Smooth muscle cell (in vitro differentiated cells): ENCODE measurements around the gene MYRFL. TPM values are rescaled to one million over a fixed set of nuclear protein-coding genes. Genes with fewer than 3 reads are reported as not detected.

Experiments used
- DNase-seq: peaks from one replicate; lab custom pipeline; 2025; ENCODE audit not compliant: unreplicated experiment; lab: John Stamatoyannopoulos, UW
- H2AFZ ChIP-seq: fragments of 200-600 bp; sonication (generic); 2 replicates; pipeline ENCODE4 v1.6.0; 2016; ENCODE audit warnings: antibody characterized with exemption, low read depth, mild to moderate bottlenecking
- H3F3A ChIP-seq: fragments of 200-600 bp; sonication (generic); 2 replicates; pipeline ENCODE4 v1.6.0; 2017; ENCODE audit warnings: antibody characterized with exemption, low read depth
- H3K27ac ChIP-seq: fragments of 200-600 bp; sonication (generic); 2 replicates; pipeline ENCODE4 v1.5.1; 2016; ENCODE audit warnings: low read depth, mild to moderate bottlenecking
- H3K27me3 ChIP-seq: fragments of 200-600 bp; sonication (generic); 2 replicates; pipeline ENCODE4 v1.6.1; 2016; ENCODE audit warnings: low read depth, mild to moderate bottlenecking
- H3K36me3 ChIP-seq: fragments of 200-600 bp; sonication (generic); 2 replicates; pipeline ENCODE4 v1.5.1; 2016; ENCODE audit warnings: low read depth
- H3K4me1 ChIP-seq: fragments of 200-600 bp; sonication (generic); 2 replicates; pipeline ENCODE4 v1.5.1; 2016; ENCODE audit warnings: low read depth
- H3K4me2 ChIP-seq: fragments of 200-600 bp; sonication (generic); 2 replicates; pipeline ENCODE4 v1.6.0; 2016; ENCODE audit warnings: mild to moderate bottlenecking
- H3K4me3 ChIP-seq: fragments of 200-600 bp; sonication (generic); 2 replicates; pipeline ENCODE4 v1.5.1; 2016; ENCODE audit warnings: mild to moderate bottlenecking
- H3K79me2 ChIP-seq: fragments of 200-600 bp; sonication (generic); 2 replicates; pipeline ENCODE4 v1.6.0; 2016; ENCODE audit warnings: low read depth, mild to moderate bottlenecking
- H3K9ac ChIP-seq: fragments of 200-600 bp; sonication (generic); 2 replicates; pipeline ENCODE4 v1.6.0; 2016; ENCODE audit warnings: low read depth
- H3K9me3 ChIP-seq: fragments of 200-600 bp; sonication (generic); replicated peaks from 2 replicates; pipeline ENCODE4 v1.5.1; 2016; ENCODE audit warnings: low read depth
- H4K20me1 ChIP-seq: fragments of 200-600 bp; sonication (generic); 2 replicates; pipeline ENCODE4 v1.6.0; 2016; ENCODE audit warnings: low read depth
- WGBS: methylation state at CpG from one replicate; pipeline ENCODE4 v1.1.7; 2016; ENCODE audit warnings: low lambda C conversion rate; 5-methylcytosine and 5-hydroxymethylcytosine counted together
- polyA plus RNA-seq: library from polyadenylated mRNA; unstranded; fragments of >200 nt; fragmentation: Nextera tagmentation; extraction: Ambion mirVana; gene quantifications from 2 replicates; pipeline ENCODE4 v1.2.1, GENCODE V29; 2016
- total RNA-seq: library from RNA; depleted of rRNA; stranded (reverse); fragments of >200 nt; gene quantifications from 2 replicates; pipeline ENCODE4 v1.2.3, GENCODE V29; 2014
- TF ChIP-seq, protein P1 (sequence below): fragments of 200-600 bp; sonication (generic); IDR thresholded peaks from 2 replicates; pipeline ENCODE4 v1.5.1; 2017; ENCODE audit warnings: borderline replicate concordance, mild to moderate bottlenecking, antibody characterized with exemption; ENCODE audit not compliant: insufficient read depth, poor library complexity, severe bottlenecking

MYRFL gene
- total and polyA plus RNA-seq, 2 experiments from 2014 or later: not detected

DNA sequence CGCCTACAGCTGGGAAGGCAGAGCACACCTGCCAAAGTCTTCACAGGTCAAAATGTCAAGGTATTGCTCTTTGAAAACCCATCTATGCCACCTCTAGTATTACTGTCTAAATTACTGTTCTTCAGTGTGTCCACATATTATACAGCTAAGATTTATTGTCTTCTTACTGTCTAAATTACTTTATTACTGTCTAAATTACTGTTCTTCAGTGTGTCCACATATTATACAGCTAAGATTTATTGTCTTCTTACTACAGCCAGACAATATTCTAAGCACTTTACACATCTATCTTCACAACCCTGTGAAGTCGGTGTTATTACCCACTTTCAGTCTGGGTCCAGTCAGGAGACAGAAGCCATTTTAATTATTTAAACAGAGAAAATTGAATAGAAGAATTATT lies 173.9 kb downstream of the MYRFL start:
- no peaks in the 10 kb centered on the region for H3K36me3 ChIP-seq
- H3K9me3 ChIP-seq: no peaks in the 10 kb centered on the region
- TF ChIP-seq, protein P1, sequence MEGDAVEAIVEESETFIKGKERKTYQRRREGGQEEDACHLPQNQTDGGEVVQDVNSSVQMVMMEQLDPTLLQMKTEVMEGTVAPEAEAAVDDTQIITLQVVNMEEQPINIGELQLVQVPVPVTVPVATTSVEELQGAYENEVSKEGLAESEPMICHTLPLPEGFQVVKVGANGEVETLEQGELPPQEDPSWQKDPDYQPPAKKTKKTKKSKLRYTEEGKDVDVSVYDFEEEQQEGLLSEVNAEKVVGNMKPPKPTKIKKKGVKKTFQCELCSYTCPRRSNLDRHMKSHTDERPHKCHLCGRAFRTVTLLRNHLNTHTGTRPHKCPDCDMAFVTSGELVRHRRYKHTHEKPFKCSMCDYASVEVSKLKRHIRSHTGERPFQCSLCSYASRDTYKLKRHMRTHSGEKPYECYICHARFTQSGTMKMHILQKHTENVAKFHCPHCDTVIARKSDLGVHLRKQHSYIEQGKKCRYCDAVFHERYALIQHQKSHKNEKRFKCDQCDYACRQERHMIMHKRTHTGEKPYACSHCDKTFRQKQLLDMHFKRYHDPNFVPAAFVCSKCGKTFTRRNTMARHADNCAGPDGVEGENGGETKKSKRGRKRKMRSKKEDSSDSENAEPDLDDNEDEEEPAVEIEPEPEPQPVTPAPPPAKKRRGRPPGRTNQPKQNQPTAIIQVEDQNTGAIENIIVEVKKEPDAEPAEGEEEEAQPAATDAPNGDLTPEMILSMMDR: no peak
- H3K9ac ChIP-seq: no peak overlapping the region
- H3K4me2 ChIP-seq: no peak overlapping the region
- no peaks in the 10 kb centered on the region for H3F3A ChIP-seq
- no peaks in the 10 kb centered on the region for H3K79me2 ChIP-seq
- 97% methylated on average over 2 of the region's 2 CpGs for WGBS
- no peaks in the 10 kb centered on the region for H4K20me1 ChIP-seq
- no peaks in the 10 kb centered on the region for H3K27me3 ChIP-seq
- no peak overlapping the region for H3K27ac ChIP-seq
- H3K4me1 ChIP-seq: no peaks in the 10 kb centered on the region
- no peak overlapping the region for H2AFZ ChIP-seq
- no peak overlapping the region for H3K4me3 ChIP-seq
- no peak for DNase-seq

DNA sequence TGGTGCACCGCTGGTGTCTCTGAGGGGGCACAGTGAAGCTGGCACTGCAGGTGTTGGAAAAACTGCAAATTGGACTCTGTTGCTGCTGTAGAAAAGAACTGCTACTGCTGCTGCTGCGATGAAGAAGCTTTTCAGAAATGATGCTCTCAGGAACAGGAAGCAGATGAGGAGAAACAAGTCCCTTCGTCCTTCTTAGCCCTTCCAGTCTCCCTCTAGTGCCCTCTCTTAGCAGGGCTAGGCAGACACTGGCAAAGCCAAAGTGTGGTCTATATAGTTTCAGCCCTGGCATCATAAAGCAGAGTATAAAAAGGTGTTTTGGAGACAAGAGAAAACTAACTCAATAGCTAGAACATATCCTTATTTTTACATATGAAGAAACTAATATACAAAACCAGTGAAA lies 174.5 kb downstream of the MYRFL start:
- H3K4me2 ChIP-seq: no peak overlapping the region
- no peaks in the 10 kb centered on the region for H3K79me2 ChIP-seq
- H3F3A ChIP-seq: no peaks in the 10 kb centered on the region
- no peaks in the 10 kb centered on the region for H4K20me1 ChIP-seq
- TF ChIP-seq, protein P1: no peak
- no peaks in the 10 kb centered on the region for H3K4me1 ChIP-seq
- 81% methylated on average over 3 of the region's 3 CpGs for WGBS
- no peaks in the 10 kb centered on the region for H3K9me3 ChIP-seq
- DNase-seq: no peak
- no peaks in the 10 kb centered on the region for H3K36me3 ChIP-seq
- no peak overlapping the region for H3K4me3 ChIP-seq
- no peak overlapping the region for H3K27ac ChIP-seq
- no peaks in the 10 kb centered on the region for H3K27me3 ChIP-seq
- H2AFZ ChIP-seq: no peak overlapping the region
- no peak overlapping the region for H3K9ac ChIP-seq

- no peak overlapping the region for H3K4me3 ChIP-seq
- no peaks in the 10 kb centered on the region for H3K4me1 ChIP-seq
- no peak overlapping the region for H3K9ac ChIP-seq
- H3K9me3 ChIP-seq: no peaks in the 10 kb centered on the region
- 80% methylated on average over 3 of the region's 3 CpGs for WGBS
- peak overlapping the region; percentile 6 for H3K4me2 ChIP-seq
- TF ChIP-seq, protein P1: no peak
- no peak for DNase-seq
- no peaks in the 10 kb centered on the region for H4K20me1 ChIP-seq
- no peaks in the 10 kb centered on the region for H3K27me3 ChIP-seq
- no peak overlapping the region for H3K27ac ChIP-seq
- peak overlapping the region; percentile 66 for H2AFZ ChIP-seq
- H3K36me3 ChIP-seq: no peaks in the 10 kb centered on the region
- H3F3A ChIP-seq: no peaks in the 10 kb centered on the region
- no peaks in the 10 kb centered on the region for H3K79me2 ChIP-seq
Observed at GRCh38 chr12:70002097-70002911, 177.3 kb downstream of the MYRFL start.

- Histone ChIP-seq H3K27ac (no peak overlapping the region), H3K9ac (no peak overlapping the region), H3K4me2 (no peak overlapping the region), H3K79me2 (no peaks in the 10 kb centered on the region), H3K36me3 (no peaks in the 10 kb centered on the region), H3K9me3 (no peaks in the 10 kb centered on the region), H3K4me3 (no peak overlapping the region), H3F3A (no peaks in the 10 kb centered on the region), H2AFZ (no peak overlapping the region), H3K27me3 (no peaks in the 10 kb centered on the region), H4K20me1 (no peaks in the 10 kb centered on the region), H3K4me1 (no peaks in the 10 kb centered on the region)
- TF ChIP-seq, protein P1: no peak
- 91% methylated on average over 6 of the region's 6 CpGs for WGBS
- DNase-seq: no peak
Observed at GRCh38 chr12:70002912-70003255, 177.9 kb downstream of the MYRFL start.
